ENCODE data around the gene FOXJ3. TPM values are rescaled to one million over a fixed set of nuclear protein-coding genes. Genes with fewer than 3 reads are reported as not detected.

The FOXJ3 gene
- total RNA-seq, 1 donor from 2014 or later = 50.1 TPM

DNA sequence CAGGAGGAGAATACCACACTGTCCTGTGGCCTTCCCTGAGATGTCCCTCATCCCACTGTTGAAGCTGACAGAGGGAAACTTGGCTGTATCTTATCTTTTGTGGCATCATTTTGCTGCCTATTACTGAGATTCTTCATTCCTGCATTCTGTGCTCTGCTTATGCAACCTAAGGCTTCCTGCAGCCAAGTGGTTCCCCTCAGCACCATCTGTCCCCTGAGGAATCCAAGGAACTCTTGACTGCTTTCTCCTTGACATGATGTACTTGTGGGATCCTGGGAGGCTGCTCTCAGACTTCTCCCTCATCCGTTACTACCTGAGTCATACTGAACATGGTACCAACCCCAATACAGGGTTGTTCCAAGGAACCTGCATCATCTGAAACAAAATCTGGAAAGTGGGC, 24.4 kb upstream of the FOXJ3 start:
- DNase-seq (ENCODE audit: low spot score) = no peak
- Mint-ChIP-seq H3K4me3 (no peak overlapping the region), H3K27ac (no peak overlapping the region), H3K4me1 (ENCODE audit: low read depth) (no peaks in the 10 kb centered on the region), H3K9me3 (no peaks in the 10 kb centered on the region), H3K27me3 (ENCODE audit: insufficient read depth) (peaks cover 15% of the 10 kb centered on the region), H3K36me3 (ENCODE audit: low read depth) (no peaks in the 10 kb centered on the region)
- intact Hi-C loops (cut with micrococcal nuclease) = loop anchor here (2.0 kb wide), 1 partner anchor 33 kb away; no protein-coding TSS in a partner anchor

DNA sequence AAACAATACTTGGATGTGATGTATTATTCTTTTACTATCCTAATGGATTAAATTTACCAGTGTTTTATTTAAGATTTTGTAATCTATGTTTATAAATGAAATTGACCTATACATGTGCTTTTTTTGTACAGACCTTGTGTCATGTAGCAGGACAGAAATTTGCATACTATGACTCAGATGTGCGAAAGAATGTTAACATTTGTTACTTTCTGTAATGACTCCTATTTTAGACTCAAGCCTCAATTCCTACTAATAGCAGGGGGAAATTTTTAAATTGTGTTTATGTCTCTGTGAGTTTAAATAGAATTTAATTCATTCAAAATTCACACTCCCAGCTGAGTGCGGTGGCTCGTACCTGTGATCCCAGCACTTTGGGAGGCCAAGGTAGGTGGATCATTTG, 23.8 kb upstream of the FOXJ3 start:
- H3K4me1 Mint-ChIP-seq (ENCODE audit: low read depth) = no peaks in the 10 kb centered on the region
- peaks cover 14% of the 10 kb centered on the region for H3K27me3 Mint-ChIP-seq (ENCODE audit: insufficient read depth)
- no peak overlapping the region for H3K4me3 Mint-ChIP-seq
- no peak overlapping the region for H3K27ac Mint-ChIP-seq
- no peaks in the 10 kb centered on the region for H3K36me3 Mint-ChIP-seq (ENCODE audit: low read depth)
- intact Hi-C loops (cut with micrococcal nuclease) = loop anchor here (2.0 kb wide), 1 partner anchor 34 kb away; no protein-coding TSS in a partner anchor
- no peaks in the 10 kb centered on the region for H3K9me3 Mint-ChIP-seq
- no peak for DNase-seq (ENCODE audit: low spot score)

DNA sequence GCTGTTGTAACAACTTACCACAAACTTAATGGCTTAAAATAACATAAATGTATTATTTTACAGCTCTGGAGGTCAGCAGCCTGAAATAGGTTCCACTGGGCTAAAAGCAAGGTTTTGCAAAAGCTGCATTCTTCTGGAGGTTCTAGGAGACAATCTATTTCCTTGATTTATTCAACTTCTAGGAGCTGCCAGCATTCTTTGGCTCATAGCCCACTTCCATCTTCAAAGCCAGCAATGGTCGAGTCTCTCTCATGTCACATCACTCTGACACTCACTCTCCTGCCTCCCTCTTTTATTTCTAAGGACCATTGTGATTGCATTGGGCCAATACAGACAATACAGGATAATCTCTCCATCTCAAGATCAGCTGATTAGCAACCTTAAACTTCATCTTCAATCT, 15.1 kb upstream of the FOXJ3 start:
- Mint-ChIP-seq H3K4me3 (no peak overlapping the region), H3K27ac (no peak overlapping the region)
- intact Hi-C loops (cut with micrococcal nuclease) = no loop called here

DNA sequence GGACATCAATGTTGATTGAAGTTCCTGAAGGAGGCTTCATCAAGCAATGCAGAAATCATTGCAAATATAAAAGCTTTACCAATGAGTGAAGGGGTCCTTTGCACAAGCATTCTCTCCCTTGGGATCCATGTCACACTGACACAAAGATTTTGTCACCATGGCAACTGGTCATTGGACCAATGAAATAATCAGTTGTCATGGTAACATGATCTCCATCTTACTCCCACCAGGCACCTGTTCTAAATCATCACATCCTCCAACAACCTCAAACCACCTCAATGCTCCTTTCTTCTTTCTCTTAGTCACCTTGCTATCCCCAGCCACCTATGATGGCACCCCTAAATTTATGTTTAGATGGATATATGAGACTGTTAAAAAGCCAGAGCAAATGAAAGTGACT, 13.5 kb upstream of the FOXJ3 start:
- peaks cover 19% of the 10 kb centered on the region for H3K27me3 Mint-ChIP-seq (ENCODE audit: insufficient read depth)
- no peaks in the 10 kb centered on the region for H3K4me1 Mint-ChIP-seq (ENCODE audit: low read depth)
- DNase-seq (ENCODE audit: low spot score) = no peak
- H3K36me3 Mint-ChIP-seq (ENCODE audit: low read depth) = no peaks in the 10 kb centered on the region
- no peak overlapping the region for H3K27ac Mint-ChIP-seq
- H3K9me3 Mint-ChIP-seq = no peaks in the 10 kb centered on the region
- H3K4me3 Mint-ChIP-seq = no peak overlapping the region
- intact Hi-C loops (cut with micrococcal nuclease) = no loop called here

More for the DNA sequence above, 15.1 kb upstream of the FOXJ3 start:
- H3K36me3 Mint-ChIP-seq (ENCODE audit: low read depth) = no peaks in the 10 kb centered on the region
- no peaks in the 10 kb centered on the region for H3K9me3 Mint-ChIP-seq
- H3K27me3 Mint-ChIP-seq (ENCODE audit: insufficient read depth) = peaks cover 17% of the 10 kb centered on the region
- DNase-seq (ENCODE audit: low spot score) = no peak
- H3K4me1 Mint-ChIP-seq (ENCODE audit: low read depth) = no peaks in the 10 kb centered on the region

DNA sequence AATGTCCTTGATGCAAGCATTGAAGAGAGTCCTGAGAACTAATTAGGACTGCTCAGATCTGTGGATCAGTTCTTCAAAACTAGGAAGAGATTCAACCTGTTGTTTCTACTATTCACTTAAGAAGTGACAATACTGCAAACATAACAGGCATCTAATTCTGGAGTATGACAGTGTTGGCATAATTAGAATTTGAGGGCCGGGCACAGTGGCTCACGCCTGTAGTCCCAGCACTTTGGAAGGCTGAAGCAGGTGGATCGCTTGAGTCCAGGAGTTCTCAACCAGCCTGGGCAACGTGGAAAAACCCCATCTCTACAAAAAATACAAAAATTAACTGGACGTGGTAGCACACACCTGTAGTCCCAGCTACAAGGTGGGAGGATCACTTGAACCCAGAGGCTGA, 8.0 kb upstream of the FOXJ3 start:
- no peaks in the 10 kb centered on the region for H3K4me1 Mint-ChIP-seq (ENCODE audit: low read depth)

DNA sequence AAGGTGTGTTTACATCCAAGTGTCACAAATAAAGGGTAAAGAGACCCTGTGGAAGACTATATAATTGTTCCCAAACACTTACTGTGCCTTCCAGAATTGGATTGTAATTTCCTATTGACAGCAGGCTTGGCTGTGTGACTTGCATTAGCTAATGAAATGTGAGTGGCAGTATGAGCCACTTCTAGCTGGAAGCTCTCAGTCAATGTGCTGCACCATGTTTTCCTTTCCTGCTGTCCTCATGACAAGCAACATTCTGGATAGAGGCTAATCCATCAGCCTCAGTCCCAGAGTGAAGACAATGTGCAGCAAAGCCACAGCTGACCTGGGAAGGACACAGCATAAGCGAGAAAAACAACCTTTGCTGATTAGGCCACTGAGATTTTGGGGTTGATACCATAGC, 5.9 kb upstream of the FOXJ3 start:
- Mint-ChIP-seq H3K27ac (no peak overlapping the region), H3K4me3 (no peak overlapping the region), H3K9me3 (no peaks in the 10 kb centered on the region), H3K36me3 (ENCODE audit: low read depth) (no peaks in the 10 kb centered on the region), H3K4me1 (ENCODE audit: low read depth) (peaks cover 12% of the 10 kb centered on the region), H3K27me3 (ENCODE audit: insufficient read depth) (peaks cover 5% of the 10 kb centered on the region)
- intact Hi-C loops (cut with micrococcal nuclease) = loop anchor here (5.0 kb wide), 2 partner anchors 406 to 731 kb away; no protein-coding TSS in a partner anchor
- no peak for DNase-seq (ENCODE audit: low spot score)

More for the DNA sequence above, 8.0 kb upstream of the FOXJ3 start:
- Mint-ChIP-seq H3K27ac (no peak overlapping the region), H3K36me3 (ENCODE audit: low read depth) (no peaks in the 10 kb centered on the region), H3K4me3 (no peak overlapping the region), H3K9me3 (no peaks in the 10 kb centered on the region), H3K27me3 (ENCODE audit: insufficient read depth) (peaks cover 9% of the 10 kb centered on the region)
- DNase-seq (ENCODE audit: low spot score) = no peak
- intact Hi-C loops (cut with micrococcal nuclease) = loop anchor here (5.0 kb wide), 2 partner anchors 404 to 729 kb away; no protein-coding TSS in a partner anchor

DNA sequence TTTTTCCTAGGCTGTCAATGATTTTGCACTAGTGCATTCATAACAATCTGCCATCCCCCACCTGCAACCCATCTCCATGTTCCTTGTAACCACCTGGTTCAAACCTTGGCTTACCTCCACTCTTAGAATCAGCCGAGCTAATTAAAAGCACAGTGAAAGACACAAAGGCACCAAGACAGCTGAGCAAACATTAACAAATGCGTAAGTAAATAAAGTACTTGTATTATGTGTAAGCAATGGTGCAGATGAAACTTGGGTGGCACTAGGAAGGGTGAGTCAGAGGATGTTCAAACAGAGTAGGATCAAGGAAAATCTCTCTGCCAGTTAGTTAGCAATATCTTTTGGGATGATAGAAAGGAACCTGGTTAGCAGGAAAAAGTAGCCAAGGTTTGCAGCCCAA, 5.1 kb upstream of the FOXJ3 start:
- no peak overlapping the region for H3K27ac Mint-ChIP-seq
- DNase-seq (ENCODE audit: low spot score) = no peak
- intact Hi-C loops (cut with micrococcal nuclease) = loop anchor here (5.0 kb wide), 2 partner anchors 407 to 732 kb away; no protein-coding TSS in a partner anchor
- H3K9me3 Mint-ChIP-seq = no peaks in the 10 kb centered on the region
- H3K4me1 Mint-ChIP-seq (ENCODE audit: low read depth) = peaks cover 16% of the 10 kb centered on the region
- peaks cover 5% of the 10 kb centered on the region for H3K27me3 Mint-ChIP-seq (ENCODE audit: insufficient read depth)
- no peak overlapping the region for H3K4me3 Mint-ChIP-seq
- no peaks in the 10 kb centered on the region for H3K36me3 Mint-ChIP-seq (ENCODE audit: low read depth)

DNA sequence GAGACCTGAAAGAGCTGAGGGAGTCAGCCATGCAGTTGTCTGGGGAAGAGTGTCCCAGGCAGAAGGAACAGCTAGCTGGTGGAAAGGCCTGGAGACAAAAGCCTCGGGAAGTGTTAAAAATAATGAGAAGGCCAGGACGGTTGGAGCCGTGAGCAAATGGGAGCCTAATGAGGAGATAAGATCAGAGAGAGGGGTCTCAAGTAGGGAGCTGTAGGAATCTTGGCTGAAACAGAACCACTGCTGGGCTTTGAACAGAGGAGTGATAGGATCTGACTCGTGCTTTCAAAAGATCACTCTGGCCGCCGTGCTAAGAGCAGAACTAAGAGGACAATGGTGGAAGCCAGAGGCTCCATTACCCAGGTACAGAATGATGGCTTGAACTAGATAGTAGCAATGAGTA, 1.9 kb upstream of the FOXJ3 start:
- H3K27me3 Mint-ChIP-seq (ENCODE audit: insufficient read depth) = no peaks in the 10 kb centered on the region
- intact Hi-C loops (cut with micrococcal nuclease) = loop anchor here (5.0 to 10.0 kb wide), 4 partner anchors 325 to 838 kb away; partner anchors contain the start of genes CFAP57, EBNA1BP2 and SLC2A1

DNA sequence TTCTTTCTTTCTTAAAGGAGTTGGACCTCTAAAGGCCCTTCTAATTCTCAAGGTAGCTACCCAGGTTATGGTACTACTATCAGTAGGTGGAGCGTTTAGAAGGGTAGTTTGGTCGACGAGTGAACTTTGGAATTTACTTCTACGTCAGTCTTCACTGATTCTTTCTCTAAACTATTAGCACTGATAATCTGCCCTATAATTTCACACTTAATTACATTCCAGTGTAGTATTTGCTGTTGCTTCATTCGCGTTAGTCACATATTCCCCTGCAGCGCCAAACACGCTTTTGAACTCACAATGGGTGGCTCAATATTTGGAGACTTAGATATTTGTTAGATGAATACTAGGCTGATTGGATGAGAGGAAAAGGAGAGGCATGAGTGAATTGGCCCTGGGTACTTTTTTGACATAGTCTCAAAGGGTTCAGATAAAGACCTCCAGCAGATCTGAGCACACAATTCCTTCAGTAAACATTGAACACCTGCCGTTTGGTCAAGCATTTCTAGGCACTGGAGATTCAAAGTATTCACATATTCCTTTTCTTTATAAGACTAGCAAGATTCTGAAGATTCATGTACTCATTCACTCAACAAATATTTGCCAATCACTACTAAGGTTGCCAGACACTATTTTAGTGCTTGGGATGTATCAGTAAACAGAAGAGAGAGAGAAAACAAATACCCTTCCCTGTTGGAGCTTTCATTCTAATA, 929 bp upstream of the FOXJ3 start:
- Mint-ChIP-seq H3K36me3 (ENCODE audit: low read depth) (no peaks in the 10 kb centered on the region), H3K27ac (peak overlapping the region; percentile 88), H3K4me1 (ENCODE audit: low read depth) (peaks cover 43% of the 10 kb centered on the region), H3K9me3 (no peaks in the 10 kb centered on the region), H3K4me3 (peak overlapping the region; percentile 90), H3K27me3 (ENCODE audit: insufficient read depth) (no peaks in the 10 kb centered on the region)
- no peak for DNase-seq (ENCODE audit: low spot score)
- intact Hi-C loops (cut with micrococcal nuclease) = loop anchor here (1.0 to 10.0 kb wide), 9 partner anchors 45 to 839 kb away; partner anchors contain the start of genes CCDC30, CFAP57, EBNA1BP2 and PPCS

More for the DNA sequence above, 1.9 kb upstream of the FOXJ3 start:
- H3K4me3 Mint-ChIP-seq = peak overlapping the region; percentile 19
- H3K27ac Mint-ChIP-seq = no peak overlapping the region
- no peaks in the 10 kb centered on the region for H3K9me3 Mint-ChIP-seq
- DNase-seq (ENCODE audit: low spot score) = no peak
- H3K36me3 Mint-ChIP-seq (ENCODE audit: low read depth) = no peaks in the 10 kb centered on the region
- peaks cover 36% of the 10 kb centered on the region for H3K4me1 Mint-ChIP-seq (ENCODE audit: low read depth)

DNA sequence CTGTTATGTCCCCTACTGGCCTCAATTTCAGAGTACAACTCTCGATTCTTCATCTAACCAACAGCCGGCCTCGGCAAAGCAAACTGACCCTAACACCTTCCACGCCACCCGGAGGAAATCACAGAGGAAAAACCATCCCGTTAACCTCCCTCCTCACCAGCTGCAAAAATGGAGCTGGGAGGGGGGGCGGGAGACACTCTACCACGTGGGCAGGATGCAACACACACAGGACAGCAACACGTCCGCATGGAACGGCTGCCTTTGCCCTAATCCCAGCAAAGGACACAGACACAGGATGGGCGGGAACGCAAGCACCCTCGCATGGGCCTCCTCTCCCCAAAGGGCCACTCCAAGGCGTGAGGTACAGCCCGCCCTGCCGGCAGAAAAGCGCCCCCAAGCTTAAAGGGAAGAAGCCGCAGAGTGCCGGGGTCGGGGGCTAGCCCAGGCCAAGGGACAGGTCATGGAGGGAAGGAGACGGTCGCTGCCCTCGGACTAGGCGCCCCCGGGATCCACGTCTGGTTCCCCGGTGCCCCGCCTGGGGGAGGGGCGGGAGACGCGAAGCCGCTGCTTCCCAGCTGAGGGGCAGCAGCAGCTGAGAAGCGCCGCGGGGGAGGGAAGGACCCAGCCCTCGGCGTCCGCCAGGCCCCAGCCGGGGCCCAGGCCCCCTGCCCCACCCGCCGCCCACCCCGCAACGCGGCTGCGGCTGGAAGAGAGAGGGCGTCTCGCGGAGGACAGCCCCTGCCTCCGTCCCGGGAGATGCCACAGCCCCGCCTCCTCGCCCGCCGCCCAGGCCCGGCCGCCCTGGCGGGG, 590 bp downstream of the FOXJ3 start:
- Mint-ChIP-seq H3K4me3 (peak overlapping the region; percentile 86), H3K27me3 (ENCODE audit: insufficient read depth) (no peaks in the 10 kb centered on the region), H3K4me1 (ENCODE audit: low read depth) (peaks cover 50% of the 10 kb centered on the region), H3K27ac (peak overlapping the region; percentile 91), H3K9me3 (no peaks in the 10 kb centered on the region), H3K36me3 (ENCODE audit: low read depth) (no peaks in the 10 kb centered on the region)
- peak; percentile 7 for DNase-seq (ENCODE audit: low spot score)
- intact Hi-C loops (cut with micrococcal nuclease) = loop anchor here (1.0 to 10.0 kb wide), 11 partner anchors 46 to 840 kb away; partner anchors contain the start of genes C1orf50, CCDC30, CFAP57 and EBNA1BP2

DNA sequence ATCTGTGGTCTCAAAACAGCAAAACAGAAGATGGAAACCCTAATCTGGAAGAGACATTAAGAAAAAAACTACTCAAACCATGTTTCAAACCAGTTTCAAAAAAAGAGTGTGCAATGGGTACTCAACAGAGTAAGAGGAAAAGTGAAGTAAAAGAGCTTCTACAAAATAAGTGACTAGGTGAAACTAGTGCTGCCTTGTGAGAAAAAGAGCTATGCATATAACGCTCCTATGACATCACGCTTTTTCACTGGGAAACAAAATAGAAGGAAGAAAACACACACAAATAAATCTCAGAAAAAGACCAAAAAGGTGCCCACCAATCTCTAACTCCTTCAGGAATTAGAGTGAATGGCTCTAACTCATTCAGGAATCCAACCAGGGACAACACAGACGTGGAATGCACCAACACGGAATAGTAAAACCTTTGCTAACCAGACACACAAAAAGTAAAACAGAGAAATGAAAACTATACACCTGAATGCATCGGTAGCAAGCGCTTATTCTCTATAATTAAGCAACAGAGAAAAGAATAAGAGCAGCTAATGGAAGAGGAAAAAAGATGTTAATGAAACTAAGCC, 1.3 kb downstream of the FOXJ3 start:
- intact Hi-C loops (cut with micrococcal nuclease) = loop anchor here (1.0 to 10.0 kb wide), 8 partner anchors 47 to 841 kb away; partner anchors contain the start of genes C1orf50, CFAP57, EBNA1BP2 and P3H1
- H3K27me3 Mint-ChIP-seq (ENCODE audit: insufficient read depth) = no peaks in the 10 kb centered on the region
- peak overlapping the region; percentile 86 for H3K4me3 Mint-ChIP-seq
- H3K9me3 Mint-ChIP-seq = no peaks in the 10 kb centered on the region
- no peaks in the 10 kb centered on the region for H3K36me3 Mint-ChIP-seq (ENCODE audit: low read depth)
- peaks cover 54% of the 10 kb centered on the region for H3K4me1 Mint-ChIP-seq (ENCODE audit: low read depth)
- peak overlapping the region; percentile 91 for H3K27ac Mint-ChIP-seq
- no peak for DNase-seq (ENCODE audit: low spot score)

DNA sequence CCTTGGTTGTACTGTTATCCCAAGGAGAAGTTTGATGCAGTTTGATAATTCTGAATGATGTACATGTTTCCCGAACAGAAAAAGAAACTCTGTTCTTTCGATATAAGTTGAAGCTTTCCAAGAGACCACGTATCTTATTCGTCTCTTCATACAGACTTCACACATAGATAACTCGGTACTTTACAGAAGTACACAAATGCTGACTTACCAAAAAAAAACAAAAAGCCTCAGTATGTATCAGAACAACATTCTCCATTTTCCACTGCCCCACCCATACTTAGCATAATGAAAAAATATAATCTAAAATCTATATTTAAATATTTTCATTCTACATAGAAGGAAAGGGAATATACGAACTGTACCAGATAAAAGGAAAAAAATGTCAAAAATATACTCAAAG, 2.2 kb downstream of the FOXJ3 start:
- peaks cover 54% of the 10 kb centered on the region for H3K4me1 Mint-ChIP-seq (ENCODE audit: low read depth)
- DNase-seq (ENCODE audit: low spot score) = no peak
- H3K4me3 Mint-ChIP-seq = peak overlapping the region; percentile 86
- H3K9me3 Mint-ChIP-seq = no peaks in the 10 kb centered on the region
- no peaks in the 10 kb centered on the region for H3K36me3 Mint-ChIP-seq (ENCODE audit: low read depth)
- no peak overlapping the region for H3K27ac Mint-ChIP-seq
- H3K27me3 Mint-ChIP-seq (ENCODE audit: insufficient read depth) = no peaks in the 10 kb centered on the region
- intact Hi-C loops (cut with micrococcal nuclease) = loop anchor here (5.0 to 10.0 kb wide), 4 partner anchors 434 to 842 kb away; partner anchors contain the start of genes C1orf50, CFAP57, EBNA1BP2 and P3H1
